Peyer's patch (tissue), 4 donors: ENCODE data around the gene CPSF4. TPM values are rescaled to one million over a fixed set of nuclear protein-coding genes. Genes with fewer than 3 reads are reported as not detected.

Source experiments
- DNase-seq, 3 donors: peaks; one replicate each; pipeline ENCODE4 v3.0.0-alpha.2; 2017 to 2019
- H3K27ac ChIP-seq, 4 donors: fragments of 200-600 bp; sonication (generic); one replicate each; pipeline ENCODE4 v1.5.1; 2016 to 2019
- H3K27me3 ChIP-seq, 2 donors: fragments of 200-600 bp; sonication (generic); one replicate each; pipeline ENCODE4 v1.5.1; 2019
- H3K36me3 ChIP-seq, 3 donors: fragments of 200-600 bp; sonication (generic); one replicate each; pipeline ENCODE4 v1.5.1; 2016 to 2019
- H3K4me1 ChIP-seq, 4 donors: fragments of 200-600 bp; sonication (generic); one replicate each; pipeline ENCODE4 v1.5.1; 2016 to 2019
- H3K4me3 ChIP-seq, 4 donors: fragments of 200-600 bp; sonication (generic); 1 replicate in 3 of 4; 2 replicates in 1 of 4; pipeline ENCODE4 v1.5.1; 2016 to 2019; ENCODE audit warnings: mild to moderate bottlenecking in 1 of 4
- H3K9me3 ChIP-seq, 4 donors: fragments of 200-600 bp; sonication (generic); one replicate each; pipeline ENCODE4 v1.5.1; 2016 to 2019; ENCODE audit warnings: mild to moderate bottlenecking in 1 of 4
- POLR2A ChIP-seq, 2 donors: fragments of 450-650 bp; IDR thresholded peaks; one replicate each; pipeline ENCODE4 v1.5.1; 2017; ENCODE audit warnings: antibody characterized with exemption in 2 of 2, mild to moderate bottlenecking in 2 of 2, moderate library complexity in 2 of 2
- total RNA-seq, 4 donors: library from RNA; depleted of rRNA; stranded (reverse); fragments of >200 nt; gene quantifications; one replicate each; pipeline ENCODE4 v1.1.0, GENCODE V29; 2016
- TF ChIP-seq, protein P1 (sequence below), 6 experiments: fragments of 450-650 bp in 4 of 6; fragments of 200-600 bp in 2 of 6; sonication (generic) in 1 of 6; IDR thresholded peaks; one replicate each; pipeline ENCODE4 v1.5.1; 2017 to 2019; ENCODE audit warnings: antibody characterized with exemption in 6 of 6, mild to moderate bottlenecking in 3 of 6, moderate library complexity in 1 of 6

The CPSF4 gene
- total RNA-seq, 4 donors from 2014 or later = 21.4 to 42.2 (median 35.5) TPM

DNA sequence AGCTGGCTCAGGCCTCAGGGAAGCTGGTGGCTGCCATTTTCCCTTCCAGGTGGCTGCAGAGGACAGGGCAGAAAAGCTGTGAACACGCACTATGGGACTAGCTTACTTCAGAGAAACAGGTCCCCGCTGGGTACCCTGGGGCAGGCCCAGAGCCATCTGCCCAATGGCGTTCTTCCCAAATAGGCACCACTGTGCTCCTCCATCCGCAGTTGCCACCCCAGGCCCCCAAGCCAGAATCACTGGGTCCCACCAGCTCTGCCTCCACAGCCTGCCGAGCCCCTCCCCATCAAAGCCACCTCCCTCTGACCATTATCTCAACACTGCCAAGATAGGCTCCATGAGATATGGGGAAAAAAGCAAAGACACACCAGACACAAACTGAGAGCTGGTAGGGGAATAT lies 18.5 kb upstream of the CPSF4 start:
- Histone ChIP-seq H3K4me1 (no peaks in the 10 kb centered on the region), H3K4me3 (no peak overlapping the region), H3K36me3 (peaks cover 0 to 79% (median 4%) of the 10 kb centered on the region in 3 donors), H3K27ac (no peak overlapping the region), H3K27me3 (no peaks in the 10 kb centered on the region), H3K9me3 (no peaks in the 10 kb centered on the region)
- TF ChIP-seq POLR2A (IDR thresholded peaks at IDR 0.05) = no peak
- TF ChIP-seq, protein P1, sequence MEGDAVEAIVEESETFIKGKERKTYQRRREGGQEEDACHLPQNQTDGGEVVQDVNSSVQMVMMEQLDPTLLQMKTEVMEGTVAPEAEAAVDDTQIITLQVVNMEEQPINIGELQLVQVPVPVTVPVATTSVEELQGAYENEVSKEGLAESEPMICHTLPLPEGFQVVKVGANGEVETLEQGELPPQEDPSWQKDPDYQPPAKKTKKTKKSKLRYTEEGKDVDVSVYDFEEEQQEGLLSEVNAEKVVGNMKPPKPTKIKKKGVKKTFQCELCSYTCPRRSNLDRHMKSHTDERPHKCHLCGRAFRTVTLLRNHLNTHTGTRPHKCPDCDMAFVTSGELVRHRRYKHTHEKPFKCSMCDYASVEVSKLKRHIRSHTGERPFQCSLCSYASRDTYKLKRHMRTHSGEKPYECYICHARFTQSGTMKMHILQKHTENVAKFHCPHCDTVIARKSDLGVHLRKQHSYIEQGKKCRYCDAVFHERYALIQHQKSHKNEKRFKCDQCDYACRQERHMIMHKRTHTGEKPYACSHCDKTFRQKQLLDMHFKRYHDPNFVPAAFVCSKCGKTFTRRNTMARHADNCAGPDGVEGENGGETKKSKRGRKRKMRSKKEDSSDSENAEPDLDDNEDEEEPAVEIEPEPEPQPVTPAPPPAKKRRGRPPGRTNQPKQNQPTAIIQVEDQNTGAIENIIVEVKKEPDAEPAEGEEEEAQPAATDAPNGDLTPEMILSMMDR (IDR thresholded peaks at IDR 0.05) = no peak
- no peak for DNase-seq

DNA sequence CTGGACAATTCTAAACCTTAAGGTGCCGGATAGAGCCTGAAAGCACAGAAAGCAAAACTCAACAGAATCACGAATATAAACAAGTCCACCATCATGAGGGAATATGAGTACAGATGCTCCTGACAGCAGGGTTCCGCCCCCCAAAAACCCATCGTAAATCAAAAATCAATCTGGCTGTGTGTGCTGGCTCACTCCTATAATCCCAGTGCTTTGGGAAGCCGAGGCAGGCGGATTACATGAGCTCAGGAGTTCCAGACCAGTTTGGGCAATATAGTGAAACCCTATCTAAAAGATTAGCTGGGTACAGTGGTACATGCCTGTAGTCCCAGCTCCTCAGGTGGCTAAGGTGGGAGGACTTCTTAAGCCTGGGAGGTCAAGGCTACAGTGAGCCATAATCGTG lies 17.8 kb upstream of the CPSF4 start:
- Histone ChIP-seq H3K4me1 (no peaks in the 10 kb centered on the region), H3K27me3 (no peaks in the 10 kb centered on the region), H3K36me3 (peaks cover 0 to 79% (median 1%) of the 10 kb centered on the region in 3 donors), H3K27ac (no peak overlapping the region), H3K9me3 (no peaks in the 10 kb centered on the region), H3K4me3 (no peak overlapping the region)
- no peak for TF ChIP-seq POLR2A (IDR thresholded peaks at IDR 0.05)
- TF ChIP-seq, protein P1 (IDR thresholded peaks at IDR 0.05) = no peak
- no peak for DNase-seq

DNA sequence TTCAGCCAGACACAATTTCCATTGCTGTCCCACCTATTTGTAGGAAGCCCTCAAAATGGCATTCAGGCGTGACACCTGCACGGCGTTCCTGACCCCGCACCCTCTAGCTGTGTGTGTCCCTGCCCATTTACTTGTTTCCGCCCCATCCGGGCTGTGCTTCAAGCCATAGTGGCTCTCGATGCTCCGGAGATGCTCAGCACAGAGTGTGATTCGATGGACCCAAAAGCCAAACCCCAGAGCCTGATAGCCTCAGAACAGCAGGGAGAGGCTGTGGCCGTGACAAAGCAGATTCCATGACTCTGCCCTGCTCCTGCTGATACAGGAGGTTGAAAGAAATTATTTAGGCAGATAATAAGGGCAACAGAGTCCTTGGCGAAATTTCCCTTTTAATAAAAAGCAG lies 16.6 kb upstream of the CPSF4 start:
- no peaks in the 10 kb centered on the region for H3K9me3 ChIP-seq

DNA sequence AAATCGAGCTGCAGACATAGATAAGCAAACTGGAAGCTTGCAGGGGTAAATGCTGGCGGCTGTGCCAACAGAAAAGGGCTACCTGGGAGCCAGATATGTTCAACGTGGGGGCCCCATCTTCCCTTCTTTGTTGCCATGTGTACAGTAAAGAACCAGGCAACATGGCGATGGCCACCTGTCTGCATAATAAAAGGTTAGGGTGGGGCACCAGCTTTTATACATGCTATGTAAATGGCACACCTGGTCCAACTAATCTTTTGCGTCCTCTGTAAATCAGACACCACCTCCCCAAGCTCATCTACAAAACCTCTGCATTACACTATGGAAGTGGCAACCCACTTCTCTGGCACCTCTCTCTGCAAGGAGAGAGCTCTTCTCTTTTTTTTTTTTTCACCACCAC lies 16.1 kb upstream of the CPSF4 start:
- Histone ChIP-seq H3K4me1 (no peaks in the 10 kb centered on the region), H3K9me3 (no peaks in the 10 kb centered on the region), H3K27me3 (no peaks in the 10 kb centered on the region), H3K36me3 (peaks cover 0 to 63% (median 0%) of the 10 kb centered on the region in 3 donors), H3K27ac (no peak overlapping the region), H3K4me3 (no peak overlapping the region)
- no peak for TF ChIP-seq POLR2A (IDR thresholded peaks at IDR 0.05)
- TF ChIP-seq, protein P1 (IDR thresholded peaks at IDR 0.05) = no peak
- no peak for DNase-seq

More for the DNA sequence above, 16.6 kb upstream of the CPSF4 start:
- H3K4me3 ChIP-seq = no peak overlapping the region
- no peak for DNase-seq
- no peak overlapping the region for H3K27ac ChIP-seq
- peaks cover 0 to 67% (median 0%) of the 10 kb centered on the region in 3 donors for H3K36me3 ChIP-seq
- H3K27me3 ChIP-seq = no peaks in the 10 kb centered on the region
- H3K4me1 ChIP-seq = no peaks in the 10 kb centered on the region
- TF ChIP-seq POLR2A (IDR thresholded peaks at IDR 0.05) = no peak
- TF ChIP-seq, protein P1 (IDR thresholded peaks at IDR 0.05) = no peak

DNA sequence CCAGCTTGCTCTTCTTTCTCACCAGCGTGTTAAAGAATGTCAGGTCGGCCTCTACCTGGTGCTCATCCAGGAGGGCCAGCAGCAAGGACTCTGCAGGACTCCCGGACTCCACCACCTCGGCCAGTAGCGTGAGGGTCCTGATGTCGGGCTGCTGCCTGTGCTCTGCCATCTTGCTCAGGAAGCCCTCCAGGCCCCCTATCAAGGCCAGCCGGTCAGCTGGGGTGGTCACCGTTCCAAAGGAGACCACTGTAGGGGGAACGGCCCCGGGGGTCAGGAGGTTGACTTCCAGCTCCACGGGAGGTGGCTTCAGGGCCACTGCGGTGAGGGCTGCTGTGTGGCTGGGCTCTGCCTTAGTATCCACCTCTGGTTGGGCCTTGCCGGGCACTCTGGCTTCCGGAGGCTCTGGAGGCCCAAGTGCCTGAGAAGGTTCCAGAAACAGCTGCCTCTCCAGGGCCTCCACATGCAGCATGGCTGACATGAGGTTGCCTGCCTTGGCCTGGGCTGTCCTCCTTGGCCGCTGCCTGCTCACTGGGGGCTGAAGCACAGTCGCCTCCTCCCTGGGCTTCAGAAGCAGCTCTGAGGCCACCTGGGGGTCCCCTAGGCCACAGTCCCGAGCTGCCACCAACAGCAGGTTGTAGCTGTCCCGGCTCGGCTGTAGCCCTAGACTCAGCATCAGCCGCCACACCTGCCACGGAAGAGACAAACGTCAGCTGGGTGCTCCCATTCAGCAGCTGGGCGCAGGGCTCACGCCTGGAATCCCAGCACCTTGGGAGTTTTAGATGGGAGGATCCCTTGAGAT lies 13.6 kb upstream of the CPSF4 start:
- H3K27me3 ChIP-seq = no peaks in the 10 kb centered on the region
- H3K36me3 ChIP-seq = peaks cover 0 to 56% (median 0%) of the 10 kb centered on the region in 3 donors
- no peaks in the 10 kb centered on the region for H3K4me1 ChIP-seq
- TF ChIP-seq POLR2A (IDR thresholded peaks at IDR 0.05) = no peak
- TF ChIP-seq, protein P1 (IDR thresholded peaks at IDR 0.05) = no peak
- DNase-seq = no peak
- no peak overlapping the region for H3K4me3 ChIP-seq
- H3K9me3 ChIP-seq = no peaks in the 10 kb centered on the region
- H3K27ac ChIP-seq = no peak overlapping the region
